Mesothelial cell of epicardium (in vitro differentiated cells): ENCODE data around the gene ARHGEF17. TPM values are rescaled to one million over a fixed set of nuclear protein-coding genes. Genes with fewer than 3 reads are reported as not detected.

Experiments used
- DNase-seq, 2 experiments: peaks; one replicate each; pipeline ENCODE4 v3.0.0; 2021; ENCODE audit warnings: low spot score in 2 of 2; ENCODE audit not compliant: unreplicated experiment in 2 of 2
- H3K27ac Mint-ChIP-seq: 2 replicates; pipeline ENCODE4 v1.8.0; 2021; ENCODE audit warnings: mixed read lengths
- H3K27me3 Mint-ChIP-seq: 2 replicates; pipeline ENCODE4 v1.8.0; 2021; ENCODE audit warnings: low read depth, mixed read lengths
- H3K36me3 Mint-ChIP-seq: 2 replicates; pipeline ENCODE4 v1.8.0; 2021; ENCODE audit warnings: mixed read lengths
- H3K4me1 Mint-ChIP-seq: 2 replicates; pipeline ENCODE4 v1.8.0; 2021; ENCODE audit warnings: mixed read lengths
- H3K4me3 Mint-ChIP-seq: 2 replicates; pipeline ENCODE4 v1.8.0; 2021; ENCODE audit warnings: mild to moderate bottlenecking, moderate library complexity, mixed read lengths
- H3K9me3 Mint-ChIP-seq: 2 replicates; pipeline ENCODE4 v1.8.0; 2021; ENCODE audit warnings: mixed read lengths
- total RNA-seq: library from RNA; stranded (reverse); gene quantifications from 3 replicates; pipeline ENCODE4 v1.2.1, GENCODE V29; 2021
- TF ChIP-seq, protein P1 (sequence below): fragments of 200-600 bp; sonication (generic); IDR thresholded peaks from one replicate; pipeline ENCODE4 v1.5.0; 2021; ENCODE audit warnings: antibody characterized with exemption; ENCODE audit not compliant: unreplicated experiment

Gene ARHGEF17
- total RNA-seq, 1 donor from 2014 or later, result 150 TPM

DNA sequence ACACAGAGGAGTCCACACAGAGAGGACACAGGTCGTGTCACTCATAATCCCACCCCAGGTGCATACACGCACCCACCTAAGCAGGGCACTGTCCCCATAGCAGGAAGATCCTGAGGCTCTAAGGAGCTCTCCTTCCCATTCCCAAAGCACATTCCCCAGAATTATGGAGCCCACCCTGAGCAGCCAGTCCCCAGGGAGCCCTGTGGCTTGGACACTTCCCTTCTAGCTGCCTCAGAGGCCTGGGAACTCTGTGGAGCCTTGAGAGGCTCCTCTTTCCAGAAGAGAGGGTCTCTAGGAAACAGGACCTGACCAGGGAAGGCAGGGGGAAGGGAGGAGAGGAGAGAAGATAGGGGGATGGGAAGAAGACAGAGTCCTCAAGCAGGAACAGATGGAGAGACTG, 29.8 kb downstream of the ARHGEF17 start:
- Mint-ChIP-seq H3K4me3 (no peak overlapping the region), H3K27ac (no peak overlapping the region), H3K27me3 (no peaks in the 10 kb centered on the region), H3K4me1 (peaks cover 33% of the 10 kb centered on the region), H3K36me3 (peaks cover 3% of the 10 kb centered on the region), H3K9me3 (no peaks in the 10 kb centered on the region)
- DNase-seq, result no peak
- TF ChIP-seq, protein P1, sequence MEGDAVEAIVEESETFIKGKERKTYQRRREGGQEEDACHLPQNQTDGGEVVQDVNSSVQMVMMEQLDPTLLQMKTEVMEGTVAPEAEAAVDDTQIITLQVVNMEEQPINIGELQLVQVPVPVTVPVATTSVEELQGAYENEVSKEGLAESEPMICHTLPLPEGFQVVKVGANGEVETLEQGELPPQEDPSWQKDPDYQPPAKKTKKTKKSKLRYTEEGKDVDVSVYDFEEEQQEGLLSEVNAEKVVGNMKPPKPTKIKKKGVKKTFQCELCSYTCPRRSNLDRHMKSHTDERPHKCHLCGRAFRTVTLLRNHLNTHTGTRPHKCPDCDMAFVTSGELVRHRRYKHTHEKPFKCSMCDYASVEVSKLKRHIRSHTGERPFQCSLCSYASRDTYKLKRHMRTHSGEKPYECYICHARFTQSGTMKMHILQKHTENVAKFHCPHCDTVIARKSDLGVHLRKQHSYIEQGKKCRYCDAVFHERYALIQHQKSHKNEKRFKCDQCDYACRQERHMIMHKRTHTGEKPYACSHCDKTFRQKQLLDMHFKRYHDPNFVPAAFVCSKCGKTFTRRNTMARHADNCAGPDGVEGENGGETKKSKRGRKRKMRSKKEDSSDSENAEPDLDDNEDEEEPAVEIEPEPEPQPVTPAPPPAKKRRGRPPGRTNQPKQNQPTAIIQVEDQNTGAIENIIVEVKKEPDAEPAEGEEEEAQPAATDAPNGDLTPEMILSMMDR, result no peak

DNA sequence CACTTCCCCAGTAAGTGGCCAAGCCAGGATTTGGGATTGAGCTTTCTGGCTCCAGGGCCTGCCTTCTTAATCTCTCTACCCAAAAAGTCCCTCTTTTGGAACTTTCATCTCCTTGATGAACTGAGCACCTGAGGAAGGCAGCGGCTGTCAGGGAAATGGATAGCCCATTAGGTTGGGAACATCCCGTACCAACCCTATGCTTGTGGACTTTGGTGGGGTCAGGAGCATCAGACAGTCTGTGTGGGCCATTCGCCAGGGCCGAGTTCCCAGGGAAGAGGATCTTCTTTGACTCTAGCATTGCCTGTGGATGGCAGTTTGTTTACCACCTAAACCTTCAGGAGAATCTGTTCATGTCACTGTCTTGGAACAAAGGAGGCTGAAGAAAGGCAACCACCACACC, 30.2 kb downstream of the ARHGEF17 start:
- Mint-ChIP-seq H3K27ac (no peak overlapping the region), H3K36me3 (peaks cover 3% of the 10 kb centered on the region), H3K4me1 (peaks cover 29% of the 10 kb centered on the region), H3K4me3 (no peak overlapping the region), H3K9me3 (no peaks in the 10 kb centered on the region), H3K27me3 (no peaks in the 10 kb centered on the region)
- TF ChIP-seq, protein P1, result no peak
- no peak for DNase-seq

DNA sequence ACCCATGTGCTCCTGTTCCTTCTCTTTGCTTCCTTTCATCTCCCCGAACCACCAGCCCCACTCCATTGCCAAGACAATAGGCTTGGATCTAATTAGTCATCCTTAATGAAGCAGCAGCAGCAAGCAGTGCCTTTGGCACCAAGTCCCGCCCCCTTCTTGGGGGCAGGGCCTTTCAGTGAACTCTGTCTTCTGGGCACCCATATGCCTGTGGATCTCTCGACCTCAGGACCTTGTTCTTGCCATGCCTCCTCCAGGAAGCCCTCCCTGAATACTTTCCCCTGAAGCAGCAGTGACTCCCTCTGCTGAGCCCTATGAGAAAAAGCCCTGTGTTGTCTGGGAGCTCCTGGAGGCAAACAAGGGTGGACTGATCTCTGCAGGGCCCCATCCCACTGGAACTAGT, 32.1 kb downstream of the ARHGEF17 start:
- no peak overlapping the region for H3K4me3 Mint-ChIP-seq
- H3K27me3 Mint-ChIP-seq, result no peaks in the 10 kb centered on the region

DNA sequence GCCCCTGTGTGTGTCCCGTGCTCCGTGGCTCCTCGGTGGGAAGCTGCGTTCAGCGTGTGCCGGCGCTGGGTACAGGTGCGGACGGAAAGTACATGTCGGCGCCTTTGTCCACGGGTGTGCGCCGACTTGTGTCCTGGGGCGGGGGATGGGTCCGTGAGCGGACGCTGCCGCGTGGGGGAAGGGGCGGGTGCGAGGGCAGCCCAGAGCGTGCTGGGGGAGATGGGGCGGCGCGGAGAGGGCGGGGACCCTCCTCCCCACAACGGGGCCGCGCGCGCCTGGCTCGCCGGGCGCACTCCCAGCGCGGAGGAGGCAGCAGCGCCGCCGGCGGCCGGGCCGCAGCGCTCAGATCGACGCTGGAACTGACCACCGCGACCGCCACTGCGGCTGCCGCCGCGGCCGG, 34.6 kb downstream of the ARHGEF17 start:
- TF ChIP-seq, protein P1, result no peak
- Mint-ChIP-seq H3K36me3 (peaks cover 7% of the 10 kb centered on the region), H3K9me3 (no peaks in the 10 kb centered on the region), H3K4me1 (peaks cover 12% of the 10 kb centered on the region), H3K4me3 (peak overlapping the region; percentile 74), H3K27ac (peak overlapping the region; percentile 73), H3K27me3 (no peaks in the 10 kb centered on the region)
- DNase-seq, result no peak

More for the DNA sequence above, 32.1 kb downstream of the ARHGEF17 start:
- TF ChIP-seq, protein P1, result no peak
- Mint-ChIP-seq H3K4me1 (peaks cover 17% of the 10 kb centered on the region), H3K27ac (no peak overlapping the region), H3K9me3 (no peaks in the 10 kb centered on the region), H3K36me3 (peaks cover 3% of the 10 kb centered on the region)
- no peak for DNase-seq

DNA sequence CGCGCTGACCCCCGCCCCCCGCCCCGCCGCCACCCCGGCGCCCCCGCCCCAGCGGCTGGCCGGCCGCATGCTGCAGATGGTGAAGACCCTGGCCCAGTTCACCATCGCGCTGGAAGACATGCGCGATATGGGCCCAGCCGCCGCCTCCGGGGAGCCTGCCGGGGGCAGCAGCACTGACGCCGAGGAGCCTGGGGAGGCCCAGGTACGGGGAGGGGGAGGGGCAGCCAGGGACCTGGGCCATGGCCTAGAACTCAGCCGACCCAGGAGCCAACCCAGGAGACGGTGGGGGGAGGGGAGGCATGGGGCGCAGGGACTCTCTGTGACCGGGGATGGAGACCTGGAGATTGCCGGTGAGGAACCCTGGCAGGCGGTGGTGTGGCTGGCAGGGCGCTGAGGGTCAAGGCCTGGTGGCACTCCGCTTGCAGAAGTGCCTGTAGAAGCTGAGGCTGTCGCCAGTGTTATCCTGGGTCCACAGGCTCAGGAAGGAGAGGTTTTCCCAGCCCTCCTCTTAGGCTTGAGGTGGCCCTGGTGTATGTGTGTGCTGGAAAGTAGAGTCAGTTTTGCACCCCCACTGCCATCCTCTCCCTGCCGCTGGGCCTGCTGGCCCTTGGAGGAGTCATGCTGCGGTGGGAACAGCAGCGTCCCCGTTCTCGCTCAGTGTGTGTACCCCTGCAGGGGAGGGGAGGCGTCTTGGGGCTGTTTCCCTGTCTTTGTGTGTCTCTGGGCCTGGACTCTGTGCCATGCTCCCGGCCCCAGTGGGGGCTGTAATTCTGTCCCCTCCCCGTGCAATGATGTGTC, 35.2 kb downstream of the ARHGEF17 start:
- no peak for DNase-seq
- TF ChIP-seq, protein P1, result no peak
- Mint-ChIP-seq H3K4me3 (peak overlapping the region; percentile 55), H3K9me3 (no peaks in the 10 kb centered on the region), H3K27me3 (no peaks in the 10 kb centered on the region), H3K27ac (no peak overlapping the region), H3K4me1 (peaks cover 12% of the 10 kb centered on the region), H3K36me3 (peaks cover 4% of the 10 kb centered on the region)
